HepG2 (cell line): ENCODE data around the gene LRRC3. TPM values are rescaled to one million over a fixed set of nuclear protein-coding genes. Genes with fewer than 3 reads are reported as not detected.

Source experiments
- ATAC-seq: fragments of 200-7000 bp; cut with Tn5 transposase; 3 replicates; pipeline ENCODE4 v1.9.1; 2020; ENCODE audit warnings: mild to moderate bottlenecking, moderate library complexity
- BruUV-seq: library from RNA; stranded (reverse); fragments of 400-500 nt; replicated peaks from 2 replicates; lab custom pipeline; 2021; lab: Mats Ljungman, UMichigan
- CTCF ChIA-PET: fragments of 300-600 bp; formaldehyde crosslinking; extraction: SDS; loops from one replicate; lab custom pipeline; 2021; ENCODE audit warnings: low total read pairs, inconsistent platforms, low intra/inter-chr PET ratio; lab: Yijun Ruan, JAX
- POLR2A ChIA-PET: fragments of 350-600 bp; sonication (Branson Sonifier 250); formaldehyde crosslinking; loops from one replicate; lab custom pipeline; 2020; ENCODE audit warnings: antibody characterized with exemption, inconsistent platforms; lab: Yijun Ruan, JAX
- DNase-seq: peaks from one replicate; pipeline ENCODE4 v3.0.0-alpha.2; 2015; ENCODE audit warnings: low spot score
- FAIRE-seq: peaks from 3 replicates; lab custom pipeline; 2011; peaks lifted over from hg19 to GRCh38; lab: Jason Lieb, UNC
- H2AFZ ChIP-seq: one replicate; pipeline ENCODE4 v1.6.1; 2011; ENCODE audit warnings: low read length, inconsistent platforms
- H3K27ac ChIP-seq: fragments of 300-600 bp; 3 replicates; pipeline ENCODE4 v1.8.0; 2011; ENCODE audit warnings: mixed run types, mild to moderate bottlenecking, mixed read lengths, low read length, inconsistent platforms; ENCODE audit not compliant: insufficient read depth; ENCODE audit errors: extremely low read length
- H3K27me3 ChIP-seq, 2 experiments: fragments of 200-600 bp in 1 of 2; 2 replicates in 1 of 2; 3 replicates in 1 of 2; pipeline versions ENCODE4 v1.6.0 to v1.8.0; 2011; ENCODE audit warnings: low read length in 2 of 2, mild to moderate bottlenecking in 2 of 2, moderate library complexity in 2 of 2, inconsistent platforms in 1 of 2; ENCODE audit not compliant: insufficient read depth in 2 of 2, control insufficient read depth in 1 of 2
- H3K36me3 ChIP-seq, 2 experiments: fragments of 200-600 bp in 1 of 2; replicated peaks in 1 of 2; 2 replicates in 1 of 2; 3 replicates in 1 of 2; pipeline versions ENCODE4 v1.5.1 to v1.8.0; 2011; ENCODE audit warnings: low read length in 2 of 2, inconsistent platforms in 1 of 2; ENCODE audit not compliant: insufficient read depth in 2 of 2, control insufficient read depth in 1 of 2
- H3K4me1 ChIP-seq: 2 replicates; pipeline ENCODE4 v1.5.1; 2012; ENCODE audit warnings: low read length, inconsistent platforms; ENCODE audit not compliant: insufficient read depth
- H3K4me2 ChIP-seq: 2 replicates; pipeline ENCODE4 v1.6.0; 2011; ENCODE audit warnings: low read depth, low read length, inconsistent platforms
- H3K4me3 ChIP-seq, 3 experiments: fragments of 200-600 bp in 1 of 3; sonication (generic), shearing (Covaris generic) in 1 of 3; replicated peaks in 1 of 3; 2 replicates each; pipeline ENCODE4 v1.5.1; 2011 to 2016; ENCODE audit warnings: low read length in 3 of 3, inconsistent platforms in 2 of 3, low read depth in 2 of 3, mild to moderate bottlenecking in 2 of 3, control low read depth in 1 of 3, mixed read lengths in 1 of 3; ENCODE audit not compliant: insufficient read depth in 1 of 3
- H3K79me2 ChIP-seq: one replicate; pipeline ENCODE4 v1.6.1; 2011; ENCODE audit warnings: low read length, inconsistent platforms; ENCODE audit not compliant: insufficient read depth
- H3K9ac ChIP-seq: 2 replicates; pipeline ENCODE4 v1.6.0; 2011; ENCODE audit warnings: mild to moderate bottlenecking, low read depth, low read length, inconsistent platforms; ENCODE audit not compliant: insufficient read depth
- H3K9me3 ChIP-seq: 2 replicates; pipeline ENCODE4 v1.5.1; 2012; ENCODE audit warnings: mild to moderate bottlenecking, low read length
- H4K20me1 ChIP-seq: 2 replicates; pipeline ENCODE4 v1.6.0; 2011; ENCODE audit warnings: inconsistent platforms, mild to moderate bottlenecking, low read length, moderate library complexity; ENCODE audit not compliant: insufficient read depth
- KLF12 ChIP-seq: sonication (generic); formaldehyde crosslinking; IDR thresholded peaks from 2 replicates; pipeline ENCODE4 v1.4.0; 2020; ENCODE audit warnings: missing genetic modification reagents, borderline replicate concordance
- NBN ChIP-seq: fragments of 450-650 bp; conservative IDR thresholded peaks from 2 replicates; pipeline ENCODE4 v1.6.1; 2017
- SMARCE1 ChIP-seq: fragments of 450-650 bp; IDR thresholded peaks from 2 replicates; pipeline ENCODE4 v1.6.1; 2017; ENCODE audit warnings: borderline replicate concordance
- ZFX ChIP-seq: sonication (generic); formaldehyde crosslinking; IDR thresholded peaks from 2 replicates; pipeline ENCODE4 v1.4.0; 2020; ENCODE audit warnings: mild to moderate bottlenecking, low read depth, missing genetic modification reagents, moderate library complexity
- WGBS: methylation state at CpG from one replicate; pipeline ENCODE4 v1.1.6; 2017; ENCODE audit warnings: low lambda C conversion rate; 5-methylcytosine and 5-hydroxymethylcytosine counted together
- in situ Hi-C: cut with HindIII; loops from 2 replicates; pipeline ENCODE4 v1.10.0; 2017; ENCODE audit warnings: low pct_unique_long_range_greater_than_20kb; ENCODE audit not compliant: extremely low pct_ligation_motif_present
- intact Hi-C: fragments of 100-400 bp; cut with micrococcal nuclease; formaldehyde crosslinking; loops from one replicate; pipeline ENCODE4 v1.10.0; 2022; ENCODE audit not compliant: unreplicated experiment
- polyA plus RNA-seq, 8 experiments: library from polyadenylated mRNA; depleted of rRNA in 3 of 8; stranded (reverse) in 7 of 8; unstranded in 1 of 8; fragments of >200 nt; fragmentation: Illumina TruSeq in 4 of 8; extraction: Trizol in 4 of 8; gene quantifications; 2 replicates each; pipeline versions ENCODE4 v1.2.1 to v1.2.3, GENCODE V29; 2011 to 2016; ENCODE audit warnings: low read depth in 4 of 8, missing spikeins in 1 of 8, mixed read lengths in 1 of 8; ENCODE audit not compliant: insufficient read depth in 1 of 8
- total RNA-seq, 5 experiments: library from RNA; depleted of rRNA; stranded (reverse); fragments of >200 nt; fragmentation: Illumina TruSeq; extraction: Trizol; gene quantifications; 2 replicates each; pipeline ENCODE4 v1.2.3, GENCODE V29; 2016; ENCODE audit warnings: low read depth in 1 of 5
- TF ChIP-seq, protein P1 (sequence below): IDR thresholded peaks from 2 replicates; pipeline ENCODE4 v1.6.1; 2018; ENCODE audit warnings: missing genetic modification reagents, mild to moderate bottlenecking, missing compliant biosample characterization
- TF ChIP-seq, protein P2 (sequence below): sonication (generic); formaldehyde crosslinking; IDR thresholded peaks from 2 replicates; pipeline ENCODE4 v1.5.1; 2020; ENCODE audit warnings: mild to moderate bottlenecking, missing genetic modification reagents, borderline replicate concordance

LRRC3 gene
- total and polyA plus RNA-seq, 2 of the 13 experiments (the other 11 are each of a cell fraction or from before 2014, with no cell fraction given) = 4.8 to 16.5 TPM

- DNase-seq (no peak), FAIRE-seq (no peak), ATAC-seq (no peak)
- H3K4me3 ChIP-seq = no peak overlapping the region
- ChIA-PET POLR2A (interaction anchor here (2.5 kb wide), 1 partner anchor 32 kb away, joined by 7 read pairs; no protein-coding TSS in a partner anchor), CTCF (no interaction called here)
- H3K79me2 ChIP-seq = no peaks in the 10 kb centered on the region
- H2AFZ ChIP-seq = no peak overlapping the region
- no peaks in the 10 kb centered on the region; a peak in 2 of 5 replicates for H3K27me3 ChIP-seq
- intact Hi-C loops = no loop called here
- peak overlapping the region; percentile 79; the same call in 1 of the 2 replicates for H3K4me2 ChIP-seq
- in situ Hi-C loops = no loop called here
- H3K9me3 ChIP-seq = no peaks in the 10 kb centered on the region
- H3K9ac ChIP-seq = no peak overlapping the region
- no peaks in the 10 kb centered on the region for H4K20me1 ChIP-seq
- no peaks in the 10 kb centered on the region for H3K36me3 ChIP-seq
- BruUV-seq = no TSS peak
- H3K27ac ChIP-seq = no peak overlapping the region
- WGBS = 63% methylated on average over 3 of the region's 14 CpGs
- H3K4me1 ChIP-seq = peaks cover 34% of the 10 kb centered on the region
- no peak for TF ChIP-seq KLF12 (CRISPR knock-in tag)
- TF ChIP-seq, protein P1, sequence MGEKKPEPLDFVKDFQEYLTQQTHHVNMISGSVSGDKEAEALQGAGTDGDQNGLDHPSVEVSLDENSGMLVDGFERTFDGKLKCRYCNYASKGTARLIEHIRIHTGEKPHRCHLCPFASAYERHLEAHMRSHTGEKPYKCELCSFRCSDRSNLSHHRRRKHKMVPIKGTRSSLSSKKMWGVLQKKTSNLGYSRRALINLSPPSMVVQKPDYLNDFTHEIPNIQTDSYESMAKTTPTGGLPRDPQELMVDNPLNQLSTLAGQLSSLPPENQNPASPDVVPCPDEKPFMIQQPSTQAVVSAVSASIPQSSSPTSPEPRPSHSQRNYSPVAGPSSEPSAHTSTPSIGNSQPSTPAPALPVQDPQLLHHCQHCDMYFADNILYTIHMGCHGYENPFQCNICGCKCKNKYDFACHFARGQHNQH (CRISPR knock-in tag) = no peak
- TF ChIP-seq ZFX (CRISPR knock-in tag) = no peak
- TF ChIP-seq, protein P2, sequence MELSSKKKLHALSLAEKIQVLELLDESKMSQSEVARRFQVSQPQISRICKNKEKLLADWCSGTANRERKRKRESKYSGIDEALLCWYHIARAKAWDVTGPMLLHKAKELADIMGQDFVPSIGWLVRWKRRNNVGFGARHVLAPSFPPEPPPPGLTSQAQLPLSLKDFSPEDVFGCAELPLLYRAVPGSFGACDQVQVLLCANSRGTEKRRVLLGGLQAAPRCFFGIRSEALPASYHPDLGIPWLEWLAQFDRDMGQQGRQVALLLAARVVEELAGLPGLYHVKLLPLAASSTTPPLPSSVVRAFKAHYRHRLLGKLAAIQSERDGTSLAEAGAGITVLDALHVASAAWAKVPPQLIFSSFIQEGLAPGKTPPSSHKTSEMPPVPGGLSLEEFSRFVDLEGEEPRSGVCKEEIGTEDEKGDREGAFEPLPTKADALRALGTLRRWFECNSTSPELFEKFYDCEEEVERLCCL (CRISPR knock-in tag) = no peak
- no peak for TF ChIP-seq NBN
- TF ChIP-seq SMARCE1 = no peak
Measured at GRCh38 chr21:44450402-44450801, 4.9 kb upstream of the LRRC3 start.
